GM18868 (cell line): ENCODE data around the gene SORCS1.
A peak's percentile ranks its signal among the peaks of the same experiment; 100 is the strongest.

Experiments
- ATAC-seq: cut with Tn5 transposase; IDR thresholded peaks from one replicate; pipeline ENCODE4 v1.9.1; 2021; ENCODE audit warnings: mild to moderate bottlenecking, moderate library complexity; ENCODE audit not compliant: unreplicated experiment

Gene SORCS1

DNA sequence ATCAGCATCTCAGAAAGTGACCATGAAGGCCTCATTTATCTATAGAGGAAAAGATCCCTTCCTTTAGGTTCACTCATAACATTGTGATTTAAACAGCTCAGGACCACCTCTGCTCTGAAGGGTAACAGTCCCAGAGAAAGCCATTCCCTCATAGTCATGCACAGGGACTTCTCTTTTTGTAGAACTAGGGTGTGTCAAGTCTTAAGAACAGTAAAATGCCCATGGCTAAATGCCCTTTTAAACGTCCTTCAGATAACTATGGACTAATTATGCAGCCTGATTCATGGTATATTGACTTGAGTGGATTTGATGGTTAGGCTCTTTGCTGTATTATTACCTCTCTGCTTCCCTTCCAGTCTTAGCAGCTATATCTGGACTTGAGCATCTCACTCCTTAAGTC, 337.8 kb downstream of the SORCS1 start:
- ATAC-seq: no peak

GRCh38 chr10:106825576-106826364, 338.7 kb downstream of the SORCS1 start:
- ATAC-seq: no peak

- ATAC-seq: no peak
Measured at GRCh38 chr10:106820579-106820978, 343.9 kb downstream of the SORCS1 start.

GRCh38 chr10:106819490-106819889, 345.0 kb downstream of the SORCS1 start:
- no peak for ATAC-seq

- no peak for ATAC-seq
Measured at GRCh38 chr10:106816318-106817085, 348.0 kb downstream of the SORCS1 start.

GRCh38 chr10:106815427-106816043, 349.0 kb downstream of the SORCS1 start:
- no peak for ATAC-seq

DNA sequence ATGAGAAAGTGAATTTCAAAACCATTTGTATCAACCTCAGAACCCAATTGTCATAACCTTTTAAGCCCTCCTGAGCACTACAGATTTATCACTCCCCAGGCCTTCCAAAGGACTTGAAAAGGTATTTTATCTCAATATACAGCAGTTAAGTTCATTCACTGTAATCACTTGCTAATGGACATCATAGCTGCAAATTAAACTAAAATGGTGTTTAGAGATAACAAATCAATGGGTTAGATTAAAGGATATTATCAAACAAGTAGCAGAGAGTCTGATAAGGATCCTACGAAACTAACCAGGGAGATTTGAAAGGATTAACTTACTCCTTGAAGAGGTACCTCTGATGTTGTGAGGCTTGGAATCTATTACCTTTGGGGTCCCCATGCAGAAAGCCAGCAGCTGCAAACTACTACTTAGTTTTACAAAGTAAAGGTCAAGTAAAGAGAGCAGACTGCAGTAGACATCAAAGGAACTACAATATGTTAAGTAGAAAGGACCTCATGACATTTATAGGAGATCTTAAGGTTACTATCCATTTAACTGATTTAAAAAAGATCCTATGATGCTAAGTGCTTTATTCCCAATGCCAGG, 359.4 kb downstream of the SORCS1 start:
- ATAC-seq: no peak

- no peak for ATAC-seq
Measured at GRCh38 chr10:106802949-106803348, 361.6 kb downstream of the SORCS1 start.

DNA sequence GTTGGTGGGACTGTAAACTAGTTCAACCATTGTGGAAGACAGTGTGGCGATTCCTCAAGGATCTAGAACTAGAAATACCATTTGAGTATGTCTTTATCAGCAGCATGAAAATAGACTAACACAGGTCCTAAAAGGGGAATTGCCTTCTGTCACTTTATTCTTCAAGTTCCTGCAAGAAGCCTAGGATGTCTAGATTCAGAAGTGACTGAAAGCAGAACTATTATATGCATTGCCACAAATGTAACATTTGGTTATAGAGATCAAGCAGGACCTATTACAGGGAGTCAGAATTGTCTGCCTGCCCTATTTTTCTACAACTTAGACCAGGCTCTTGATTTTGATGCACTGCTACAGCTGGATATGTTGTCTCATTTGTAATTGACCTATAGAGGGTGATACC, 364.7 kb downstream of the SORCS1 start:
- ATAC-seq: no peak

GRCh38 chr10:106795619-106796018, 368.9 kb downstream of the SORCS1 start:
- peak; percentile 93 for ATAC-seq

- ATAC-seq: no peak
Measured at GRCh38 chr10:106793617-106794016, 370.9 kb downstream of the SORCS1 start.

- no peak for ATAC-seq
Measured at GRCh38 chr10:106789623-106790022, 374.9 kb downstream of the SORCS1 start.

DNA sequence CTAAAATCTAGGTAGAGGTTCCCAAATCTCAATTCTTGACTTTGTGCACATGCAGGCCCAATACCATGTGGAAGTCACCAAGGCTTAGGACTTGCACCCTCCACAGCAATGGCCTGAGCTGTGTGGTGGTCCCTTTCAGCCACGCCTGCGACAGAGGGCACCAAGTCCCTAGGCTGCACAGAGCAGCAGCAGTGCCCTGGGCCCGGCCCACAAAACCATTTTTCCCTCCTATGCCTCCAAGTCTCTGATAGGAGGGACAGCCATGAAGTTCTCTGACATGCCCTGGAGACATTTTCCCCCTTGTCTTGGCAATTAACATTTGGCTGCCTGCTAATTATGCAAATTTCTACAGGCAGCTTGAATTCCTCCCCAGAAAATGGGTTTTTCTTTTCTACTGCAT, 375.5 kb downstream of the SORCS1 start:
- no peak for ATAC-seq

- no peak for ATAC-seq
Measured at GRCh38 chr10:106785528-106785927, 379.0 kb downstream of the SORCS1 start.

DNA sequence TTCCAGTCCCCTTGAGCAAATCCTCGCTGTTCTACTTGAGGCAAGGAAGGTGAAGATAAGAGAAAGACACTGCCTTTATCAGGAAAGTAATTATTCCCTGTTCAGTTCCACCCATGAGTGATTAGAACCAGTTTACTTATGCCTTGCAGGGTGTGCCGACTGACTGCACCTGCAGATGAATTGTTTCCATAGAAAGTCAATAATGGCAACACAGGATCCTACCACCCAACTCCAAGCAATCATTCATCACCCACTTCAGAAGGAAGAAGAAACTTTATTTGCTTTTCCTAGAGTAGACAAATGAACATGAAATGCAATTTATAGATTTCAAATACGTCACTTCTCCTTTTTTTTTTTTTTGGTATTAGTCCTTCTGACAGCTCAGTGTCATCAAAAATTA, 383.9 kb downstream of the SORCS1 start:
- ATAC-seq: no peak

DNA sequence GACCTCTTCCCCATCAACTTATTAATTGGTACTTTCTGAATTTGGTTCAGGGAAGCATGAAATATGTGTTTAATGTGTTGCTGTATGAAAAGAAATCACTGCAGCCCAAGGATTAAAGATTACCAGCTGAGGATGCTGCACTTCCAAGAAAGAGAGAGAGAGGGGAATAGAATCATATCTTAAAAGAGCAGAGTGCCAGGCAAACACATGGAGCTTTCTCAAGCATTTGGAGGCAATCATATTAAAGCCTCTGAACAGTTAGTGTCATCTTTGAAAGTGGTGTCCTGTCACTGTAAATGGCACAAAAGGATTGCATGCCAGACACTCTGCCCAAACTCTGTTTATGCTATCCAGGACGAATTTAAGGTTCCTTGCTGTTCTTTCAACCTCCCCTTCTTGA, 386.7 kb downstream of the SORCS1 start:
- no peak for ATAC-seq

- ATAC-seq: no peak
Measured at GRCh38 chr10:106775127-106775526, 389.4 kb downstream of the SORCS1 start.

- no peak for ATAC-seq
Measured at GRCh38 chr10:106772957-106773356, 391.5 kb downstream of the SORCS1 start.

- ATAC-seq: no peak
Measured at GRCh38 chr10:106771154-106771553, 393.4 kb downstream of the SORCS1 start.

GRCh38 chr10:106768204-106768603, 396.3 kb downstream of the SORCS1 start:
- no peak for ATAC-seq

DNA sequence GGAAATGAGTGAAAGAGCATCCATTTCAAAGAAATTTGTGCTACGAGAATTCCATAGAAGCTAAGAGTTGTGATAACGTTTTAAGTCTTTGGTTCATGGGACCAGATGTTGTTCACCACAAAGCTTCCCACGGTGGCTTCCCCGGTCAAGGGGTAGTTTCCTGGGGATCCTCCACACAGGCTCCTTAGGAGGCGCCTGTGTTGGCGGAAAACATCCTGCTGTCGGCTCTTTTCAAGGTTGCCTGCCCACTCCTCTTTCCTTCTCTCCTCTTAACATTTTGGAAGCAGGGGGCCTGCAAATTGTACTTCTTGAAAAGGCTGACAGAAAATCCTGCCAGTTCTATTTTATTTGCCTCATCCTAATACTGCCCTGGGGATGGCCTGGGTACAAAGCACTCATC, 398.6 kb downstream of the SORCS1 start:
- ATAC-seq: no peak
